ENCODE data around the gene SGTA.

Gene SGTA

DNA sequence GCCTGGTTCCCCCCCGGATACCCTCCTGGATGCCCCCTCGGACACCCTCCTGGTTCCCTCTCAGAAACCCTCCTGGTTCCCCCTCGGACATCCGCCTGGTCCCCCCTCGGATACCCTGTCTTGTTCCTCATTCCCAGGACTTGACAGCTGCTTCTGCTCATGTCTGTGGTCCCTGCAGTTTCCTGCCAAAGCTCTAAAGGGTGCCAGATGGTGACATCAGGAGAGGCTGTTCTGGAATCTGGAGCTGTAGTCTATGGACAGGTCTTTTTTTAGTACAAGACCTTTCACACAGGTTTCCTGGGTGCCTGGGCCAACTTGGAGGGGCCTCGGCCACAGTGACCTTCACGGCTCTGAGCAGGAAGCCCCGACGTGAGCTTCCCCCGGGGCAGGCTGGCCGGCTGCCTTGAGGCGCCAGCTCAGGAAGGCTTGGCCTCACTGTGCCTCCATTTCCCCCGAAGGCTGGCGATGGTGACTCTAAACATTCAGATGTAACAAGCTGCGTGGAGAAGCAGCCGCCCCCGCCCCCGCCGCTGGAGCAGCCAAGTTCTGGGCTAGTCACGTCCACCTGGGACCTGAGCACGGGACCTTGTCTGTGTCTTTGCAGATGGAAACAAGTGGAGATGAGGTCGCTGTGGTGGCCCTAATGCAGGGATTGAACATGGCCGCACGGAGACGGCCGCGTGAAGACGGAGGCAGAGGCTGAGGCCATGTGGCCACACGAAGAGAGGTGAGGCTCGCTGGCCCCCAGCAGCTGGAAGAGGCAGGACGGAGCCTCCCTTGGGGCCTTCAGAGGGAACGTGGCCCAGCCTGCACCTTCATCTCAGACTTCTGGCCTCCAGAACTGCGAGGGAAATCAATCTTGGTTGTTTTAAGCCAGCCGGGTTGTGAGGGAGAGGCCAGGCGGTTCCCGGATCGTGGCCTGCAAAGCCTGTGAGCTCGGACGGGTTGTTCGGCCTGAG is 12.7 kb downstream of the SGTA start:
- DNase-seq (ENCODE audit: low spot score) = peak; percentile 73

- DNase-seq (ENCODE audit: low spot score) = no peak
Observed at GRCh38 chr19:2769218-2769617, 13.9 kb downstream of the SGTA start.

GRCh38 chr19:2768365-2769132 is 14.5 kb downstream of the SGTA start:
- DNase-seq (ENCODE audit: low spot score) = no peak

- no peak for DNase-seq (ENCODE audit: low spot score)
Observed at GRCh38 chr19:2767688-2768087, 15.4 kb downstream of the SGTA start.

- DNase-seq (ENCODE audit: low spot score) = no peak
Observed at GRCh38 chr19:2766594-2767372, 16.3 kb downstream of the SGTA start.

DNA sequence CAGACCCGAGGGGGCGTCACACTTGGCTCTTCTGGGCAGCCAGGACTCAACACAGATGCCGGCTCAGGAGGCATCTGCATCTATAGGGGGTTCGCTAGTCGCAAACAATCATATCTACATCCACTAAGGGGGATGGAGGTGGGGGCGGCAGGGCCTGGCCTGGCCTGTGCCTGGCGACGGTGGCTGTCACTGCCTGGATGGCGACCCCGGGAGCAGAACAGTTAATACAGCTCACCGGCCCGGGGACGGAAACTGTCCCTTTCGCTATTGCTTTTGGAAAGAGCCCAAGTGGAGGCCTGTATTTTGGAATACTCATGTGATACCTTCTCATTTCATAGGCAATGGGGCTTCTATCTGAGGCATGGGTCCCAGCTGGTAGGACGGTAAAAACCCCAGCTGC is 17.7 kb downstream of the SGTA start:
- DNase-seq (ENCODE audit: low spot score) = no peak

GRCh38 chr19:2764945-2765344 is 18.1 kb downstream of the SGTA start:
- DNase-seq (ENCODE audit: low spot score) = no peak

GRCh38 chr19:2763687-2764086 is 19.4 kb downstream of the SGTA start:
- DNase-seq (ENCODE audit: low spot score) = no peak

GRCh38 chr19:2762783-2763496 is 20.1 kb downstream of the SGTA start:
- no peak for DNase-seq (ENCODE audit: low spot score)

- DNase-seq (ENCODE audit: low spot score) = no peak
Observed at GRCh38 chr19:2761876-2762782, 20.9 kb downstream of the SGTA start.

- no peak for DNase-seq (ENCODE audit: low spot score)
Observed at GRCh38 chr19:2761309-2761677, 21.8 kb downstream of the SGTA start.

DNA sequence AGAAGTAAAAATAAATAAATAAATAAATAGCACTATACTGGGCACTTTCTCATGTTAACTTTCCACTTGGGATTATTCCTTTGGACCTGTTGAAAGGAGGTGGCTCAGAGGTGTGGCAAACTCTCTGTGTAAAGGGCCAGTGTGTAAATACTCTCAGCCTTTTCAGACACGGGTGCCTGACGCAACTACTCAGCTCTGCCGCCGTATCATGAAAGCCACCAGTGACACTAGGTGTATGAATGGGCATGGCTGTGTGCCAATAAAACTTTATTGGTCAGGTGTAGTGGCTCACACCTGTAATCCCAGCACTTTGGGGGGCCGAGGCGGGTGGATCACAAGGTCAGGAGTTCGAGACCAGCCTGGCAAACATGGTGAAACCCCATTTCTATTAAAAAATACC is 23.1 kb downstream of the SGTA start:
- DNase-seq (ENCODE audit: low spot score) = no peak

DNA sequence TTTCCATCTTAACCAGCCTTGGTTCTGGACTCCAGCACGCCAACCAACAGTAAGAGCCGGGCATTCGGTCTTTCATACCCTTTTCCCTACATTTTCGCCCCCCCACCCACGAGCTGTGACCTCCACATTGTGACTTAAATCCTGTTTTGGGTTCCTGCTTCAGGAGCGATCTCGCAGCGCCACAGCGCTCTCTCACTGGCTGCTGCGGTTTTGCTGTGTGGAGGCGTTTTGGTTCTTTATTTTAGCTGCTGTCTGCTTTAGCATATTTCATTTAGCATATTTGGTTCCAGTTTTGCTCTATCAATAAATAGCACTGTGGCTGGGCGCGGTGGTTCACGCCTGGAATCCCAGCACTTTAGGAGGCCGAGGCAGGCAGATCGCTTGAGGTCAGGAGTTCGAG is 23.7 kb downstream of the SGTA start:
- DNase-seq (ENCODE audit: low spot score) = no peak

DNA sequence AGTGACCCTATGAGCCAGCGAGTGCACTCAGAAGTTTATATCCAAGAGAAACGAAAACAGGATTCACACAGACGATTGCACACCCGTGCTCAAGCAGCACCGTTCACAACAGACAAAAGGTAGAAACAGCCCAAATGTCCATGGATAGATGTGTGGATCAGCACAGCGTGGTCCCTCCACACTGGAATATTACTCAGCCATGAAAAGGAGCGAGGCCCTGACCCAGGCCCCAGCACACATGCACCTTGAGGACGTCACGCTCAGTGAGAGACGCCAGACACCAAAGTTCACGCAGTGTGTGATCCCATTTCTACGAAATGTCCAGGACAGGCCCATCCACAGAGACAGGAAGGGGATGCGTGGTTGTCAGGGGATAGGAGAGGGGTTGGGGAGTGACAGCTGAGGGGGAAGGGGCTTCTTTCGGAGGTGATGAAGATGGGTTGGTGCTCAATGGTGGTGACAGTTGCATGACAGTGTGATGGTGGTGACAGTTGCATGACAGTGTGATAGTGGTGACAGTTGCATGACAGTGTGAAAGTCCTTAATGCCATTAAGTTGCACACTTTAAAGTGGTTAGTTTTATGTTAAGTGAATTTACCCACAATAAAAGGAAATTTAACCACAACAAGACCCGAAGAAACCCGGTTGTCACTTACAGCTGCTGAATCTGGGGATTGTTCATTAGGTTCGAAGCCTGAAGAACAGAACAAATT is 24.3 kb downstream of the SGTA start:
- no peak for DNase-seq (ENCODE audit: low spot score)

- no peak for DNase-seq (ENCODE audit: low spot score)
Observed at GRCh38 chr19:2756921-2757881, 25.9 kb downstream of the SGTA start.

GRCh38 chr19:2756477-2756876 is 26.6 kb downstream of the SGTA start:
- DNase-seq (ENCODE audit: low spot score) = no peak

DNA sequence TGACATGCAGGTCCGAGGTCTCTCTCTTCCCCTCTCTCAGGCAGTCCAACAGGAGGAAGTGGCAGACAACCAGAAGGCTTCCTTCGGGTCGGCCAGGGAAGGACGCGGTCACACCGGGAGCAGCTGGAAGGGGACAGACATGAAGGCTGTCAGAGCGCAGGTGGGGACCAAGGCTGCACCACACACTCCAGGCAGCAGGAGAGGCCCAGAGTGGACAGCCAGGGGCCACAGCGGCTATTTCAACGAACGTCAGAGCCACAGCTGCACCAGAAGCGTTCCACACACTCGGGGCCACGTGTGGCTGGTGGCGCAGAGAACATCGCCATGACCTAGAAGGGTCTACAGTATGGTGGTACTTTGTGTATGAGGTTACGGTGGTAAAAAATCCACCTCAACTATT is 27.3 kb downstream of the SGTA start:
- DNase-seq (ENCODE audit: low spot score) = no peak

DNA sequence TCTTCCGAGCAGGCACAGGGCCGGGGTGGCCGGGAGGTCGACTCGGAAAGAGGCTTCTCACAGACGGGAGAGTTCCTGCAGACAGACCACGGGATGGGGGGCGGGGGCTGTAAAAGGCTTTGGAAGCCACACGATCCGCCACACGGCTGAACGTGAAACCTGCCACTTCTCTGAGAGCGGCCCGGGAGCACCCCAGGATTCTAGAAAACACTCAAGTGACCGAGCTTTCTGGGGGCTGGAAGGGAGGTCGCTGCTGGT is 27.7 kb downstream of the SGTA start:
- DNase-seq (ENCODE audit: low spot score) = no peak
